Esophagus (tissue), 2 donors: ENCODE measurements around the gene RNF217. TPM values are rescaled to one million over a fixed set of nuclear protein-coding genes. Genes with fewer than 3 reads are reported as not detected.
"Not testable (repeated sequence)": the region's sequence is repeated elsewhere in the genome, so short reads cannot be mapped to it uniquely, and the experiment has no call there.

Experiments
- H3K27ac ChIP-seq, 2 donors: one replicate each; pipeline ENCODE4 v1.5.1; 2013; ENCODE audit warnings: low read depth in 2 of 2, mild to moderate bottlenecking in 2 of 2, inconsistent platforms in 1 of 2, low read length in 1 of 2, moderate library complexity in 1 of 2
- H3K27me3 ChIP-seq, 2 donors: one replicate each; pipeline ENCODE4 v1.6.1; 2013; ENCODE audit warnings: low read length in 2 of 2, control low read depth in 1 of 2, mild to moderate bottlenecking in 1 of 2; ENCODE audit not compliant: insufficient read depth in 2 of 2, control insufficient read depth in 1 of 2
- H3K36me3 ChIP-seq, 2 donors: one replicate each; pipeline ENCODE4 v1.6.1; 2013; ENCODE audit warnings: low read length in 1 of 2; ENCODE audit not compliant: control insufficient read depth in 2 of 2, insufficient read depth in 2 of 2
- H3K4me1 ChIP-seq, 2 donors: one replicate each; pipeline ENCODE4 v1.6.1; 2013; ENCODE audit warnings: low read length in 1 of 2; ENCODE audit not compliant: control insufficient read depth in 2 of 2, insufficient read depth in 2 of 2
- H3K4me3 ChIP-seq, 2 donors: one replicate each; pipeline ENCODE4 v1.5.1; 2013; ENCODE audit warnings: low read length in 2 of 2, mild to moderate bottlenecking in 2 of 2, low read depth in 1 of 2, moderate library complexity in 1 of 2
- H3K9me3 ChIP-seq, 2 donors: one replicate each; pipeline ENCODE4 v1.6.1; 2013; ENCODE audit warnings: mild to moderate bottlenecking in 2 of 2, low read depth in 1 of 2, low read length in 1 of 2, moderate library complexity in 1 of 2; ENCODE audit not compliant: control insufficient read depth in 2 of 2, insufficient read depth in 1 of 2
- whole genome bisulfite sequencing, 2 donors: extraction: QIAGEN DNeasy Blood & Tissue Kit; methylation state at CpG; one replicate each; pipeline ENCODE4 v1.1.7; 2013; 5-methylcytosine and 5-hydroxymethylcytosine counted together
- polyA plus RNA-seq, 2 donors: library from polyadenylated mRNA; stranded (reverse); fragments of 200-250 nt; gene quantifications; one replicate each; pipeline ENCODE4 v1.2.3, GENCODE V29; 2013
- donor health status: healthy with polysubstance abuse.
- donor health status: Bipolar disorder and iron deficiency.

RNF217 gene
- polyA plus RNA-seq, 2 donors: 3.4 to 6.5 TPM

DNA sequence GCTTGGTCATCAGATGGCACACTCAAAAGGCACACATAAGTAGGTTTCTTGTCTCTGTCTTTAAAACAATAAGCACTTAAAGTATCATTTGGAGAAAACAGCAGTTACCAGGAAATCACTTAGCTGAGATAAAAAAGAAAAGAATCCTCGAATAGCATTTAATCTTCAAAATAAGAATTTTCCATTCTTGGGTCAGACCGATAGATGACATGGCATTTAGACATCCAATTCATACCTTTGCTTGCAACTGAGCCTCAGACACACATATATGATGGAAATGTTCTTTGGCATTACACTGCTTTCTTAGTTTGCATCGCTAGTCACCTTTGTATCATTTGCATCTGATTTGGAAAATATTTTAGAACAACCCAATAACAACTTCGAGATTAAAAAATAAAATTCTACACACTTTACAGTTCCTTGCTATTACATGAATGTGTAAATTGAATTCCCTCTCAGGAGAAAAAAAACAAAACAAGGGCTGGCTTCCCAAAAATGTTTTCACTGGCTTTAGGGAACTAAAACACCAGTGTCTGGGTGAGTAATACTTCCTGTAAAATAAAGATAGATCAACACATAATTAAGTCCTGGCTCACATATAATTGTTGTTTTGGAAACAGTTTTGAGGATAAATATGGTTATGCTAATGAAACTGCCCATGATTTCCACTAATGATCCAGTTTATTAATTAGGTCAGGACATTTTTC is 1.3 kb upstream of the RNF217 start:
- Histone ChIP-seq H3K36me3 (no peaks in the 10 kb centered on the region), H3K27ac (no peak overlapping the region), H3K9me3 (no peaks in the 10 kb centered on the region), H3K4me1 (no peaks in the 10 kb centered on the region), H3K4me3 (peak overlapping the region in 1 of 2 donors; percentile 73), H3K27me3 (no peaks in the 10 kb centered on the region)
- 43 to 60% methylated on average over 4 of the region's 4 CpGs for WGBS, 2 donors

DNA sequence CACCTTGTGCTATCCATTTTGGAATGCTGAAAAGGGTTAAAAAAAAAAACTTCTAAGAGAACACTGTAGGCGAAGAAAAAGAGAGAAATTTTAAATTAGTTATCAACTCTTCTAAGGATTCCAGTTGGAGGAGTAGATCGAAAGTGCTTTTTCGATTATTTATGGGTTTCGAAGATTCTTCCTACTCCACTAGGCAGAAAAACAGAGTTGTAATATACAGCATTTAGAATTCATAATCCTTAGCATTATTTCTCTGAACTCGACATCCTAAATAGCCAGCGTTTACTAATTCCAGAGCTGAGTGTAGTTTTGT is 817 bp upstream of the RNF217 start:
- H3K4me1 ChIP-seq: no peaks in the 10 kb centered on the region
- peak overlapping the region; percentile 93 for H3K27ac ChIP-seq
- WGBS, 2 donors: 2 to 4% methylated on average over 6 of the region's 6 CpGs
- no peaks in the 10 kb centered on the region for H3K36me3 ChIP-seq
- H3K9me3 ChIP-seq: no peaks in the 10 kb centered on the region
- H3K4me3 ChIP-seq: peak overlapping the region; percentile 73 to 95
- no peaks in the 10 kb centered on the region for H3K27me3 ChIP-seq

- H3K9me3 ChIP-seq: no peaks in the 10 kb centered on the region
- no peaks in the 10 kb centered on the region for H3K36me3 ChIP-seq
- WGBS, 2 donors: 2 to 3% methylated on average over 56 to 65 of the region's 65 CpGs
- peak overlapping the region; percentile 73 to 95 for H3K4me3 ChIP-seq
- no peaks in the 10 kb centered on the region for H3K4me1 ChIP-seq
- peak overlapping the region; percentile 93 for H3K27ac ChIP-seq
- no peaks in the 10 kb centered on the region for H3K27me3 ChIP-seq
Measured at GRCh38 chr6:124962639-124963415, 590 bp downstream of the RNF217 start.

GRCh38 chr6:124963416-124963785 is 1.2 kb downstream of the RNF217 start:
- Histone ChIP-seq H3K4me1 (no peaks in the 10 kb centered on the region), H3K27me3 (no peaks in the 10 kb centered on the region)

GRCh38 chr6:124963831-124964763 is 1.9 kb downstream of the RNF217 start:
- WGBS, 2 donors: 11 to 13% methylated on average over 6 of the region's 6 CpGs

More at GRCh38 chr6:124963416-124963785, 1.2 kb downstream of the RNF217 start:
- Histone ChIP-seq H3K36me3 (no peaks in the 10 kb centered on the region), H3K27ac (peak overlapping the region; percentile 93), H3K4me3 (peak overlapping the region; percentile 73 to 95), H3K9me3 (no peaks in the 10 kb centered on the region)
- WGBS, 2 donors: 5 to 7% methylated on average over 9 of the region's 9 CpGs

GRCh38 chr6:124964764-124965105 is 2.5 kb downstream of the RNF217 start:
- Histone ChIP-seq H3K27ac (peak overlapping the region in 1 of 2 donors; percentile 5), H3K4me1 (no peaks in the 10 kb centered on the region), H3K9me3 (no peaks in the 10 kb centered on the region), H3K27me3 (no peaks in the 10 kb centered on the region), H3K36me3 (no peaks in the 10 kb centered on the region), H3K4me3 (peak overlapping the region in 1 of 2 donors; percentile 73)
- 27 to 53% methylated on average over 3 of the region's 3 CpGs for WGBS, 2 donors

More at GRCh38 chr6:124963831-124964763, 1.9 kb downstream of the RNF217 start:
- H3K27me3 ChIP-seq: no peaks in the 10 kb centered on the region
- H3K4me1 ChIP-seq: no peaks in the 10 kb centered on the region
- no peaks in the 10 kb centered on the region for H3K9me3 ChIP-seq
- H3K36me3 ChIP-seq: no peaks in the 10 kb centered on the region
- peak overlapping the region; percentile 93 for H3K27ac ChIP-seq
- H3K4me3 ChIP-seq: peak overlapping the region; percentile 73 to 95

- H3K4me3 ChIP-seq, H3K36me3 ChIP-seq, H3K27me3 ChIP-seq, H3K27ac ChIP-seq, H3K4me1 ChIP-seq, H3K9me3 ChIP-seq: not testable (repeated sequence)
- WGBS, 2 donors: 66 to 67% methylated on average over 3 of the region's 3 CpGs
Measured at GRCh38 chr6:124965424-124965850, 3.2 kb downstream of the RNF217 start.

GRCh38 chr6:124967444-124967843 is 5.2 kb downstream of the RNF217 start:
- Histone ChIP-seq H3K4me3 (no peak overlapping the region), H3K4me1 (no peaks in the 10 kb centered on the region), H3K36me3 (no peaks in the 10 kb centered on the region), H3K27ac (no peak overlapping the region), H3K27me3 (no peaks in the 10 kb centered on the region), H3K9me3 (no peaks in the 10 kb centered on the region)
- 73 to 92% methylated on average over 1 of the region's 1 CpG for WGBS, 2 donors

GRCh38 chr6:124968401-124968800 is 6.2 kb downstream of the RNF217 start:
- H3K27ac ChIP-seq: no peak overlapping the region
- WGBS, 2 donors: 29 to 38% methylated on average over 1 of the region's 1 CpG
- H3K36me3 ChIP-seq: no peaks in the 10 kb centered on the region
- no peaks in the 10 kb centered on the region for H3K9me3 ChIP-seq
- H3K27me3 ChIP-seq: no peaks in the 10 kb centered on the region
- no peak overlapping the region for H3K4me3 ChIP-seq
- H3K4me1 ChIP-seq: no peaks in the 10 kb centered on the region
